ENCODE data around the gene CDHR5. TPM values are rescaled to one million over a fixed set of nuclear protein-coding genes. Genes with fewer than 3 reads are reported as not detected.

The CDHR5 gene
- total and polyA plus RNA-seq, 2 experiments from 2014 or later = 0.18 to 0.27 TPM

GRCh38 chr11:619628-620050, 5.1 kb downstream of the CDHR5 start:
- Histone ChIP-seq H3K9me3 (ENCODE audit: low read depth) (no peaks in the 10 kb centered on the region), H3K4me1 (ENCODE audit: low read depth) (peaks cover 4% of the 10 kb centered on the region), H3K27ac (no peak overlapping the region), H3K4me3 (no peak overlapping the region), H3K27me3 (no peaks in the 10 kb centered on the region), H3K36me3 (peaks cover 2% of the 10 kb centered on the region)
- no peak for DNase-seq (ENCODE audit: low read depth in 1 of 2, low spot score in 1 of 2)
- TF ChIP-seq CTCF (IDR thresholded peaks at IDR 0.05; ENCODE audit: low read depth, low read length) = no peak

GRCh38 chr11:618856-619627, 5.7 kb downstream of the CDHR5 start:
- peaks cover 2% of the 10 kb centered on the region for H3K36me3 ChIP-seq

GRCh38 chr11:617912-618682, 6.7 kb downstream of the CDHR5 start:
- Histone ChIP-seq H3K4me1 (ENCODE audit: low read depth) (peaks cover 7% of the 10 kb centered on the region), H3K9me3 (ENCODE audit: low read depth) (no peaks in the 10 kb centered on the region), H3K27ac (no peak overlapping the region), H3K36me3 (peaks cover 2% of the 10 kb centered on the region), H3K27me3 (no peaks in the 10 kb centered on the region), H3K4me3 (no peak overlapping the region)
- TF ChIP-seq CTCF (IDR thresholded peaks at IDR 0.05; ENCODE audit: low read depth, low read length) = no peak
- DNase-seq (ENCODE audit: low read depth in 1 of 2, low spot score in 1 of 2) = no peak

More at GRCh38 chr11:618856-619627, 5.7 kb downstream of the CDHR5 start:
- no peak overlapping the region for H3K27ac ChIP-seq
- DNase-seq (ENCODE audit: low read depth in 1 of 2, low spot score in 1 of 2) = no peak
- no peak for TF ChIP-seq CTCF (IDR thresholded peaks at IDR 0.05; ENCODE audit: low read depth, low read length)
- H3K27me3 ChIP-seq = no peaks in the 10 kb centered on the region
- H3K9me3 ChIP-seq (ENCODE audit: low read depth) = no peaks in the 10 kb centered on the region
- peaks cover 4% of the 10 kb centered on the region for H3K4me1 ChIP-seq (ENCODE audit: low read depth)
- no peak overlapping the region for H3K4me3 ChIP-seq

- Histone ChIP-seq H3K27me3 (no peaks in the 10 kb centered on the region), H3K27ac (no peak overlapping the region), H3K9me3 (ENCODE audit: low read depth) (no peaks in the 10 kb centered on the region), H3K36me3 (peaks cover 5% of the 10 kb centered on the region), H3K4me1 (ENCODE audit: low read depth) (peaks cover 12% of the 10 kb centered on the region), H3K4me3 (no peak overlapping the region)
- DNase-seq (ENCODE audit: low read depth in 1 of 2, low spot score in 1 of 2) = no peak
- no peak for TF ChIP-seq CTCF (IDR thresholded peaks at IDR 0.05; ENCODE audit: low read depth, low read length)
Observed at GRCh38 chr11:617199-617911, 7.4 kb downstream of the CDHR5 start.

GRCh38 chr11:616320-617198, 8.2 kb downstream of the CDHR5 start:
- H3K27ac ChIP-seq = peak overlapping the region; percentile 64
- H3K36me3 ChIP-seq = peaks cover 11% of the 10 kb centered on the region
- DNase-seq (ENCODE audit: low read depth in 1 of 2, low spot score in 1 of 2) = no peak
- peak overlapping the region; percentile 70 for H3K4me3 ChIP-seq
- H3K9me3 ChIP-seq (ENCODE audit: low read depth) = no peaks in the 10 kb centered on the region
- TF ChIP-seq CTCF (IDR thresholded peaks at IDR 0.05; ENCODE audit: low read depth, low read length) = no peak
- H3K4me1 ChIP-seq (ENCODE audit: low read depth) = peaks cover 15% of the 10 kb centered on the region
- H3K27me3 ChIP-seq = no peaks in the 10 kb centered on the region

Measured in cardiac muscle cell (in vitro differentiated cells and primary cell).